ENCODE results near the gene WDTC1.

WDTC1 gene

DNA sequence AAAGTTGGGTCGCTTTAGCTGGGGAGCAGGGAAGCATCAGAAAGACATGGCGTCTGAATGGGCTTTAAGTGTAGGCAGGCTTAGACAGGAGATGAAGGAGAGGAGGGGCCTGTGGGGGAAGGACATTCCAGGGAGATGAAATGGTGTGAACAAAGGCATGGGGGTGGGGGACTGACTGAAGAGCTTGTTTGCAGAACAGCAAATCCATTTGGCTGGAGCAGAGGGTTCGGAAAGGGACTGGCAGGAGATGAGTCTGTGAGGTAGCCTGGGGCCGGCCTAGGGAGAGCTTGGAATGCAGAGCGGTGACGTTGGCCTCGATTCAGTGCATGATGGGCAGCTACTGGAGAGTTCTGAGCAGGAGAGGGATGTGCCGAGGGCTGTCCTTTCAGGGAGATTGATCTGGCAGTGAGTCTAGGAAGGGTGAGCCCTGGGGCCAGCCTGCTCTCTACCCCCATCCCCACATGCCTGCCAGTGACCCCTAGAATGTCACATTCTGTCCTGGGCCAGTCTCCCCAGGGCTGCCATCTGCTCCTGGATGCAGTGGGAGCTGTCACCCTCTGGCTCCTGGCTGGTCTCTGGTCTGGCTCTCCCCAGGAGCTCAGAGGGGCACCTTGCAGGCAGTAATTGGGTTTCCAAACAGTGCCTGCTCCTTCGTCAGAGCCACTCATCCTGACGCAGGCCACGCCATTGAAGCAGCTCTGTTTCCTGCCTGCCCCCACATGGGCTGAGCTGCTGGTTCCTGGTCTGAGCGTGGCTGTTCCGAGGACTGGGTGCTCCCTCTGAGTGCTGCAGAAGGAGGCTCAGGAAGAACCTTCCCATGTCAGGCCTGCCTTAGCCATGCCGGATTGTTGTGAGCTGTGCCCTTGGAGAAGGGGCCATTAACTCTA is 65.2 kb downstream of the WDTC1 start:
- no peak overlapping the region for H3K4me3 ChIP-seq (ENCODE audit: low read depth, low read length)
- DNase-seq (ENCODE audit: low read depth): peak; percentile 99

DNA sequence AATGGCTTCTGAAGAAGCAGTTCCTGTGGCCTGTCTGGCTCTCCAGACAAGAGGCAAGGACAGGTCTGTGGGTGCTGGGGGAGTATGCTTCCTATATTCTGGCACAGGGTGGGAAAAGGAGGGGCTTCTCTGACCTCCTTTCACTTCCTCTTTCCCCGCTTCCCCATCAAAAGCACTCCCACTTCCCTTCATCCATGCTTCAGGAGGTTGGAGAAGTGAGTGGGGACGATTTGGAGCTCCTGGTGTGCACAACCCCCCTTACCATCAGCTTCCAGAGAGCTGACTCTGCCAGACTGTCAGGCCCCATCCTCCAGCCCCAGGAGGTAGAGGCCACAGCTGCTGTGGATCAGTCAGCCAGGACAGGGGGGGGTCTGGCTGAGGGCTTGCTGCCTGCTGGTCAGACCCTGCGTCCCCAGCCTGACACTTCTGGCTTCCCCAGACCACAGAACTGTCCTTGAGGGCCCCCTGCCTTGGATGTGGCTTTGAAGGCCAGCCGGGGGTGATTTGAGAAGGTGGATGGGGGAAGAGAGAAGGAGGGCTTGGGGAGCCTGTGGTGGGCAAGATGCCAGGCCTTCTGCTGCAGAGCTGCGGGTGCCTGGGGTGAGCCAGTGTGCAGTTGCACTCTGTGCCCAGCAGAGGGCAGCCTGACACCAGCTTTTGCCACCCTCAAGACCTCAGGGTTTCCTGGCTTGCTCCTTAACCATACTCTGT is 66.1 kb downstream of the WDTC1 start:
- DNase-seq (ENCODE audit: low read depth): peak; percentile 87

DNA sequence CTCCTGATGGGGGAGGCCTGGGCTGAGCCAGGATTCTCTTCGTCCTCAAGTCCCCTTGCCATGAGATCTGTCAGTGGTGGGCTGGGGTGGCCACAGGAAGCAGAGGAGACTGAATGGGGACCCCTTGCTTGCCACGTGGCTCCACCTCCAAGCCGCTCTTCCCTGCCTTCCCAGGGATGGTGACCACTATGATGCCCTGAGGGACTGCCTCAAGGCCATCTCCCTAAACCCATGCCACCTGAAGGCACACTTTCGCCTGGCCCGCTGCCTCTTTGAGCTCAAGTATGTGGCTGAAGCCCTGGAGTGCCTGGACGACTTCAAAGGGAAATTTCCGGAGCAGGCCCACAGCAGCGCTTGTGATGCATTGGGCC is 66.6 kb downstream of the WDTC1 start:
- DNase-seq (ENCODE audit: low read depth): no peak
- no peak overlapping the region for H3K4me3 ChIP-seq (ENCODE audit: low read depth, low read length)

More for the DNA sequence above, 66.1 kb downstream of the WDTC1 start:
- no peak overlapping the region for H3K4me3 ChIP-seq (ENCODE audit: low read depth, low read length)

DNA sequence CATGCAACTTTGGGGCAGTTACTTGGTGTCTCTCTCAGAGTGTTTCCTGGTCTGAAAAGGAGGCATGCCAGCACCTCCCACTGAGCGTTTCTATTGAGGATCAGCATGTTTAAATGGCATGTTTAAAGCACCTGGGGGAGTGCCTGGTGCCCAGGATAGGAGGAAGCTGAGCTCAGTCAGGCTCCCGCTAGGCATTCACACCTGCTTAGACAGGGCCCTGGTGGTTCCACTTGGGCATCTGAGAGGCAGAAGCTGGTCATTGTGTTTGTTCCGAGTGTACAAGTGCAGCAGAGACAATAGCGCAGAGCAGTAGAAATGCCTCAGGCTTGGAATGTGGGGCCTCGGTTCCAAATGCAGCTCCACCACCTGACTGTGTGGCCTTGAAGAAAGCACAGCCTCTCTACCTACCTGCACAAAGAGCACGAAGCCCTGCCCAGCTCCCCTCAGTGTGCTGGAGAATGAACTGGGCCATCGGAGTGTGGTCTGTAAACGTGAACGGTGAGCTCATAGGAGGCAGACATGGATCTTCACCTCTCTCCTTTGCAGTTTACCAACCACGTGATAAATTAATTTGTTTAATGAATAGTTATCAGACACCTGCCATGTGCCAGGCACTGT is 67.3 kb downstream of the WDTC1 start:
- H3K4me3 ChIP-seq (ENCODE audit: low read depth, low read length): no peak overlapping the region
- no peak for DNase-seq (ENCODE audit: low read depth)

DNA sequence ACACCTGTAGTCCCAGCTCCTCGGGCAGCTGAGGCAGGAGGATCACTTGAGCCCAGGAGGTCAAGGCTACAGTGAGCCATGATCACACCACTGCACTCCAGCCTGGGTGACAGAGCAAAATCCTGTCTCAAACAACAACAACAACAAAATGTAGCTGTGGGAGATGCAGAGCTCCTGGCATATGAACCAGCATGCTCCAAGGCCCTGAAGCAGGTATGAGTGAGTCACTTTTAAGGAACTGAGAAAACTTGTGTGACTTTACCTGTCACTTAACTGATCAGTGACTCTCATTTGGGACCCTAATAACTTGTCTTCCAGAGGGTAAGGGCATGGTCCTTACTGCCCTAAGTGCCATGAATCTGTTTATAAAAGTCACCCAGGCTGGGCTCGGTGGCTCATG is 68.2 kb downstream of the WDTC1 start:
- DNase-seq (ENCODE audit: low read depth): no peak
- H3K4me3 ChIP-seq (ENCODE audit: low read depth, low read length): no peak overlapping the region

DNA sequence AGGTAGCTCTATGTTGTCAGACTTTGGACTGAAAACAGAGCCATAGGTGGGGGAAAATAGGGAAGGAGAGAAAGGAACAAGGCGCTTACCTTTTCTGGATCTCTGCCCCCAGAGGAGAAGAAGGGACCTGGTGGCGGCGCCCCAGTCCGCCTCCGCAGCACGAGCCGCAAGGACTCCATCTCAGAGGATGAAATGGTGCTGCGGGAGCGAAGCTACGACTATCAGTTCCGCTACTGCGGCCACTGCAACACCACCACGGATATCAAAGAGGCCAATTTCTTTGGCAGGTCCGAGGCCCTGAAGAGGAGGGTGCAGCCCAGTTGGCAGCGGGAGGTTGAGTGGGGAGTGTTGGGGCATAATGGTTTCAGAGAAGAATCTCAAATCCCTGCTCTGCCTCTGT is 69.1 kb downstream of the WDTC1 start:
- DNase-seq (ENCODE audit: low read depth): no peak
- H3K4me3 ChIP-seq (ENCODE audit: low read depth, low read length): no peak overlapping the region

DNA sequence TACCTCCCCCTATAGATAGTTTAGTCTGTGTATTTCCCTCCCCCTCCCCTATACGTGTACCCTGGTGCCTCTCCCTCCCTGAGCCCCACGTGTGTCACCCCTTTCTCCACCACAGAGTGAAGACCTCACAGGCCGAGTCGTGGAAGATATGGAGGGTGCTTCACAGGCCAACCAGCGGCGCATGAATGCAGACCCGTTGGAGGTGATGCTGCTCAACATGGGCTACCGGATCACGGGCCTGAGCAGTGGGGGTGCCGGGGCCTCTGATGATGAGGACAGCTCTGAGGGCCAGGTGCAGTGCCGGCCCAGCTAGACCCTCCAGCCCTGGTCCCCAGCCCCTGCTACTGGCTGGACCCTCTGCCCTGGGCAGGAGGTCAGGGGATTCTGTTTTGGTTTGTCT is 71.6 kb downstream of the WDTC1 start:
- no peak overlapping the region for H3K4me3 ChIP-seq (ENCODE audit: low read depth, low read length)
- no peak for DNase-seq (ENCODE audit: low read depth)

DNA sequence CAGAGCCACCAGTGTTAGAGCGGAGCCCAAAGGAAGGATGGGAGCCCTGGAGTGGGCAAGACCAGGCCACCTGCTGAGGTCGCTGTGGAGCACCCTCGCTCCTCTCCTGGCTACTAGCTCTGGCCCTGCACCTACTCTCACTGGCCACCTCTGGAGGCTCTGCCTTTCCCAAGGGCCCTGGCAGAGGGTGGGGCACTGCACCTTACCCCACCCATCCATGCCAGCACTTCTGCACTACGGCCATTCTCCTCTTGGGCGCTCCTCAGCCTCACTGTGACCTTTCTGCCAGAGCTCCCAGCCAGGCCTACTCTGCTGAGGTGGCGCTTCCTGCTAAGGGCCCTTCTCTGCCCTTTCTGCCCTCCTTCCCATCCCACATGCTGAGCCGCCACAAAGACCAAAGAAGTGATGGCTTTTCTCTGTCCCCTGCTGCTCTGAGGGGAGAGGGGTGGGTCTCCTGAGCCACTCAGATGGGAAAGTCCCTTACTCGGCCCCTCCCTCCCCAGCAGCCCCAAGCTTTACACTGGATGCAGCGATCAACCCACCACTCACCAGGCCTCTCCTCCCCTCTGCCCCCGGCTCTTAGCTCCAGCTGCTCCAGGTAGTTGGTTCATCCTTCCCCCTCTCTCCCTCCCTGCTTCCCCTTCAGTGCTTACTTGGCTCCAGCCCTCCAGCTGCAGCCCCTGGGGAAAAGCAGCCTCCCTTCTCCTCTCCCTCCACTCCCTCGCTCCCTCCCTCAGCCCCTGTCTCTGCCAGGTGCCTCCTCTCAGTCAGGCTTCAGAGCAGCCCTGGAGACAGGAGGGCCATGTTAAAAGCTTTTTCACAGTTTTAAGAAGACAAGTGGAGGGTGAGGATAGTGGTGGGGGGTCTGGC is 72.7 kb downstream of the WDTC1 start:
- H3K4me3 ChIP-seq (ENCODE audit: low read depth, low read length): no peak overlapping the region
- DNase-seq (ENCODE audit: low read depth): no peak

DNA sequence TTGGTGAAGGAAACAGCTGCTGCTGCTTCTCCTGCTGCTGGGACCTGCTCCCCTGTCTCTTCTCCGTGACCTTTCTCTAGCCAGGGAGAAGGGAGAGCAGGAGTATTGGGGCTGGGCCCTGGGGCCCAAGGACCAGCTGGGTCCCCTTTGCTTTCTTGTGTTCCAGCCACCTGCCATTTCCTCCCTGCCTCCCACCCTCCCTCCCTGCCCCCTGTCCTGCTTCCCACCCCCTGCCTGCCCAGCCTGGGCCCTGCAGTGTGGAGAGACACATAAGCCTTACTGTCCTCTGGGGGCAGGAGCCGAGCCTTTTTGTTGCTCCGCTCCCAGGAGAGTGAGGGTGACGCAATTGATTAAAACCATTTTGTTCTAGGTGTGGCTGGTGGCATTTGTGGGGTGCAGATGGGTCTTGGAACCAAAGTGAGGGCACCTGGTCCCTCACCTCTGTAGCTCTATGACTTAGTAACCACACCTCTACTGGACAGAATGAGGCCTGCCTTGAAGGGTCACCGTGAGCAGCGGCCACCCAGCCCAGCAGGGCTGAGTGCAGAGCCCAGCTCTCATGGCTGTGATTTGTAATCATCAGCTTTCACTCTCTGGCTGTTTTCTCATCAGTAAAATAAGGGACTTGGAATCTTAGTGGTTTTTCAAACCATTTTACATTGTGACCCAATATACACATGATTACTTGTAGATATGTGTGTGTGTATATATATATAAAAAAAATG is 73.6 kb downstream of the WDTC1 start:
- no peak for DNase-seq (ENCODE audit: low read depth)
- H3K4me3 ChIP-seq (ENCODE audit: low read depth, low read length): no peak overlapping the region

DNA sequence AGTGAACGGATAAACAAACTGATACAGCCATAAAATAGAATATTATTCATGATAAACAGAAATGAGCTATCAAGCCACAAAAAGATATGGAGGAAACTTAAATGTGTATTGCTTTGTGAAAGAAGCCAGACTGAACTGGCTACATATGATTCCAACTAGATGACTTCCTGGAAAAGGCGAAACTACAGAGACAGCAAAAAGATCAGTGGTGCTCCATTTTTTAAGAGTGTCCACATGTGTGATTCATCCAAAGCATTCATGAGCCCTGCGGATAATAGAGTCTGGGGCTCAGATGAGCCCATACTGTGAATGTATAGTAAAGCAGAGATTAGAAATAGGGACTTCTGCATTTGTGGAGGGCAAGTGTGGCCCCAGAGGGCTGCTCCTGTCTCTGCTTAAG is 79.7 kb downstream of the WDTC1 start:
- DNase-seq (ENCODE audit: low read depth): no peak
- H3K4me3 ChIP-seq (ENCODE audit: low read depth, low read length): no peak overlapping the region

DNA sequence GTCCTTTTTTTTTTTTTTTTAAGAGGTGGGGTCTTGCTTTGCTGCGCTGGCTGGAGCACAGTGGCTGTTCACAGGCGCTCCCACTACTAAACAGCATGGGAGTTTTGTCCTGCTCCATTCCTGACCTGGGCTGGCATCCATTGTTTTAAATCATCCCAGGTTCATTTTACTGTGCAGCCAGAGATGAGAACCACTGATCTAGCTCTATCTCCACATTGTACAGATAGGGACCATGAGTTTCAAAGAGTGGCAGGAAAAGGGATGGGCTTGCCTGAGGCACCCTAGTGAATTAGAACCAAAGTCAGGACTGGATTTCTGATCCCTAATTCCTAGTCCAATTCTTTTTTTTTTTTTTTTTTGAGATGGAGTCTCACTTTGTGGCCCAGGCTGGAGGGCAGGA is 80.3 kb downstream of the WDTC1 start:
- H3K4me3 ChIP-seq (ENCODE audit: low read depth, low read length): no peak overlapping the region
- no peak for DNase-seq (ENCODE audit: low read depth)

DNA sequence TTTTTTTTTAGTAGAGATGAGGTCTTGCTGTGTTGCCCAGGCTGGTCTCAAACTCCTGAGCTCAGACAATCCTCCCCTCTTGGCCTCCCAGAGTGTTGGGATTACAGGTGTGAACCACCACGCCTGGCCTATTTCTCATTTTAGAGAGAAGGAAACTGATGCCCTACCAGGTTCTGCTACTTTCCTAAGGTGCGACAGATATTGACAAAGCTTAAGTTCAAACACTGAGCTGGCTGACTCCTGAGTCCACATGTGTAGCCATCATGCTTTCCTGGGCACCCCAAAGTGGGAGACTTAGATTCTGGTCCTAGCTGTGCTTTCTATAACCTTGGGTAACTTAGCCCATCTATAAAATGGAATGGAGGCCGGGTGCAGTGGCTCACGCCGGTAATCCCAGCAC is 82.4 kb downstream of the WDTC1 start:
- no peak overlapping the region for H3K4me3 ChIP-seq (ENCODE audit: low read depth, low read length)
- DNase-seq (ENCODE audit: low read depth): no peak

DNA sequence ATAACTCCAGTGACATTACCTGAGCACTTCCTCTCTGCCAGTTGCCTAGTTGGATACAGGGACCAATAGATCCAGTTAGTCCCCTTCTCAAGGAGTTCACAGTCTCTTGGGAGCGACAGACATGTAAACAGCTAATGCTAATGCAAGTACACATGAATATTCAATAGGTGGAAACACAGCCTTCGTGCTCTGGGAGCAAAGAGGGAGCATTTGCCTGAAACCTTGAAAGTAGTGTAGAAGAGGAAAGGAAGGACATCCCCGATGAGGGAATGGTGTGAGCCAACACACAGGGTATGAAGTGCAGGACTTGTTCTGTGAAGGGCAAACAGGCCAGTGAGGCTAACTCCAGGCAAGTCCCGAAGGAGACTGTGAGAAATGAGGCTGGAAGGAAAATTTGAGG is 83.7 kb downstream of the WDTC1 start:
- no peak for DNase-seq (ENCODE audit: low read depth)
- H3K4me3 ChIP-seq (ENCODE audit: low read depth, low read length): no peak overlapping the region

DNA sequence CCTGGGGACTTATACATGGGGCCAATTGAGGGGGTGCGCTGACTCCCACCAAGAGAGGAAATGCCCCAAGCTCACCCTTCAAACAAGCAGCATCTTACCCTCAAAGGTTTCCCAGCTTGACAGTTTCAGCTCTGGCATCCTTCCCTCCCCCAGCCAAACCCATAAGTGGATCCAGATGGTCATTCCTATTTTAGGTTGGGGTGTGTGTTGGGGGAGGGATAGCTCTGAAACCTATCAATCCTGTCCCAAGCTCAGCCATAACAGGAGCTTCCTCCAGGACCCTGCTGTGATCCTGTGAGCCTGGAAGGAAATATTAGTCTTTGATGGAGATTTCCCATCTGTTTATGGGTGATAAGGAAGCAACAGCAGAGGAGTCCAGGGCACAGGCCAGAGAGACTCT is 84.2 kb downstream of the WDTC1 start:
- no peak overlapping the region for H3K4me3 ChIP-seq (ENCODE audit: low read depth, low read length)
- no peak for DNase-seq (ENCODE audit: low read depth)

DNA sequence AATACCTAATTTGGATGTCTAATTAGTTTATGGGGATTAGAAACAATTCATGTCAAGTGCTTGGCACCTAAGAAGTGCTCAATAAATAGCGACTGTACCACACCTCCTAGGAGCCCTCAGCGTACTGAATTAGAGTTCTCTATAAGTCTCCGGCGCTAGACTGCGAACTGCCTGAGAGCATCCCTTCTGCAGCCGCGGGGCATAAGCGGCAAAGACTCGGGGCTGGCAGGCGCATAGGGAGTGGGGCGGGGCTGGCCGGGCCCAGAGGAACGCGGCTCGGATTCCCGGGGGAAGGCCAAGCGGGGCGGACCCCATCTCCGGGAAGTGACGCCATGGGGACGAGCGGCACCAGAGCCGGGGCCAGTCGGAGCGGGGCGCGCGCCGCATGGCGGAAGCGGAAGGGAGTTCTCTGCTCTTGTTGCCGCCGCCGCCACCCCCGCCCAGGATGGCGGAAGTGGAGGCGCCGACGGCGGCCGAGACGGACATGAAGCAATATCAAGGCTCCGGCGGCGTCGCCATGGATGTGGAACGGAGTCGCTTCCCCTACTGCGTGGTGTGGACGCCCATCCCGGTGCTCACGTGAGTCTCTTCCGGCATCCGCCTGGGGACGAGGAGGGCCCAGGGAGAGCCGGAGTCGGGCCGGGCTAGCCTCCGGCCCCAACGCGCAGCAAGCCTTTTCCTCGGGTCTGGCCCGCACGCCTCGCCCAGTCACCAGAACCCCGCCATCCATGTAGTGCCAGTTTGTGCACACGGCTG is 87.6 kb downstream of the WDTC1 start, which contains the start of gene TMEM222:
Gene TMEM222, plus strand, starts transcription at position 351 of the 756 bp plus-strand sequence. Its CDS starts 35 bp downstream, at position 386.
- peak within 1 kb of the TSS; percentile 99 for H3K4me3 ChIP-seq (ENCODE audit: low read depth, low read length)
- DNase-seq (ENCODE audit: low read depth): peak; percentile 91

DNA sequence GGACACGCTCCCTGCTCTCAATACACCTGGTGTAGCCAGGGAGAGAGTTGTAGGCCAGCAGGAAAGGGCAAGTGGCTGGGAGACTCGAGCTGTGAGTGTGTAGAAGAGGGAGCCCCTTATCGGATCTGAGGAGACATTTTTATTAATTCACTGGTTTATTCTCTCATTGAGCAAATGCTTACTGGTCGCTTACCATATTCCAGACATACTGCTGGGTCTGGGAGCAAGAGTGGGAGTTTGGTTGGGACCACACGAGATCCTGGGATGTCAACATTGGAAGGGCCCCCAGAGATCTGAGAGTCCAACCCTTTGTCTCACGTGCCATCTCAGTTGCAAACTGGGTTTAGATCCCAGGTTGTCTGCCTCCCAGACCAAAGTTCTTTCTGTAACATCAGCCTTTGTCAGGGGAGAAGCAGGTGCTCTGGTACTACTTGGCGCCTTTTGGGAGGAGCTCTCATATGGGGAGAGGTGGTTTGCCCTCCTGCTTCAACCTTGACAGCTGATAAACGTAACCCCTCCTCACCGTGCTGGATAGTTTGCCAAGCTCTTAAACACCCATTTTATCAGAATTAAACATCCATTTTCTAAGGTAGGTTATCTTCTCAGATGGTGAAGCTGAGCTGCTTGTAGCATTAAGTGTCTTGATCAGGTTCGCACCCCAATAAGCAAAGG is 88.3 kb downstream of the WDTC1 start:
- peak overlapping the region; percentile 99 for H3K4me3 ChIP-seq (ENCODE audit: low read depth, low read length)
- DNase-seq (ENCODE audit: low read depth): no peak

DNA sequence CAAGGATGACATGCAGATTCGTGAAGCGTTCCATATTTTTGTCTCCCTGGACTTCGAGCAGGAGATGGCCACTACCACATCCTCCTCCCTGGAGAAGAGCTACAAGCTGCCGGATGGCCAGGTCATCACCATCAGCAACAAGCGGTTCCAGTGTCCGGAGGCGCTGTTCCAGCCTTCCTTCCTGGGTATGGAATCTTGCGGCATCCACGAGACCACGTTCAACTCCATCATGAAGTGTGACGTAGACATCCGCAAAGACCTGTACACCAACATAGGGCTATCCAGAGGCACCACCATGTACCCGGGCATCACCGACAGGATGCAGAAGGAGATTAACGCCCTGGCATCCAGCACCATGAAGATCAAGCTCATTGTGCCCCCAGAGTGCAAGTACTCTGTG is 90.9 kb downstream of the WDTC1 start:
- H3K4me3 ChIP-seq (ENCODE audit: low read depth, low read length): no peak overlapping the region
- no peak for DNase-seq (ENCODE audit: low read depth)

DNA sequence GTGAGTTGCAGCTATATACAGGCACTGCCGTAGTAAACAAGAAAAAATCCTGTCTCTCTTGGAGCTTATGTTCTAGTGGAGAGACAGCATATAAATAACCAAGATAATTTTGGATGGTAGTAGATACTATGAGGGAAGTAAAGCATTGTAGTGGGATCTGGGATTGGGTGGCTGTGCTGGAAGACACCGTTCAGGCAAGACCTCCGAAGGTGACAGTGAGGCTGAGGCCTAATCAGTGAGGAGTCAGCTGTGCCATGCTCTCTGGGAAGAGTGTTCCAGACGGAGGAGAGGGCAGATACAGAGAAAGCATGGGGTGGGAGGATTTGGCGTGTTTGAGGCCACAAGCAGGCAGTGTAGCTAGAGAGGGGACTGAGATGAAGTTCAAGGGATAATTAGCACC is 93.5 kb downstream of the WDTC1 start:
- DNase-seq (ENCODE audit: low read depth): no peak
- no peak overlapping the region for H3K4me3 ChIP-seq (ENCODE audit: low read depth, low read length)
